VCaP (cell line): ENCODE measurements around the gene LRRC8A.

Experiments
- H3K27ac ChIP-seq: fragments of 450-650 bp; 2 replicates; pipeline ENCODE4 v1.5.1; 2017
- TF ChIP-seq, protein P1 (sequence below): fragments of 450-650 bp; conservative IDR thresholded peaks from 2 replicates; pipeline ENCODE4 v1.5.1; 2017; ENCODE audit warnings: mild to moderate bottlenecking, moderate library complexity

The LRRC8A gene

GRCh38 chr9:128920381-128921058, 38.6 kb downstream of the LRRC8A start, which contains the start of gene PHYHD1:
Gene PHYHD1, plus strand, starts transcription at chr9:128920982. Its CDS starts 1,342 bp downstream, at chr9:128922324.
- TF ChIP-seq, protein P1, sequence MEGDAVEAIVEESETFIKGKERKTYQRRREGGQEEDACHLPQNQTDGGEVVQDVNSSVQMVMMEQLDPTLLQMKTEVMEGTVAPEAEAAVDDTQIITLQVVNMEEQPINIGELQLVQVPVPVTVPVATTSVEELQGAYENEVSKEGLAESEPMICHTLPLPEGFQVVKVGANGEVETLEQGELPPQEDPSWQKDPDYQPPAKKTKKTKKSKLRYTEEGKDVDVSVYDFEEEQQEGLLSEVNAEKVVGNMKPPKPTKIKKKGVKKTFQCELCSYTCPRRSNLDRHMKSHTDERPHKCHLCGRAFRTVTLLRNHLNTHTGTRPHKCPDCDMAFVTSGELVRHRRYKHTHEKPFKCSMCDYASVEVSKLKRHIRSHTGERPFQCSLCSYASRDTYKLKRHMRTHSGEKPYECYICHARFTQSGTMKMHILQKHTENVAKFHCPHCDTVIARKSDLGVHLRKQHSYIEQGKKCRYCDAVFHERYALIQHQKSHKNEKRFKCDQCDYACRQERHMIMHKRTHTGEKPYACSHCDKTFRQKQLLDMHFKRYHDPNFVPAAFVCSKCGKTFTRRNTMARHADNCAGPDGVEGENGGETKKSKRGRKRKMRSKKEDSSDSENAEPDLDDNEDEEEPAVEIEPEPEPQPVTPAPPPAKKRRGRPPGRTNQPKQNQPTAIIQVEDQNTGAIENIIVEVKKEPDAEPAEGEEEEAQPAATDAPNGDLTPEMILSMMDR = no peak
- H3K27ac ChIP-seq = peak within 1 kb of the TSS; percentile 37

- TF ChIP-seq, protein P1 = no peak
- no peak overlapping the region for H3K27ac ChIP-seq
Measured at GRCh38 chr9:128921881-128922763, 40.2 kb downstream of the LRRC8A start.

DNA sequence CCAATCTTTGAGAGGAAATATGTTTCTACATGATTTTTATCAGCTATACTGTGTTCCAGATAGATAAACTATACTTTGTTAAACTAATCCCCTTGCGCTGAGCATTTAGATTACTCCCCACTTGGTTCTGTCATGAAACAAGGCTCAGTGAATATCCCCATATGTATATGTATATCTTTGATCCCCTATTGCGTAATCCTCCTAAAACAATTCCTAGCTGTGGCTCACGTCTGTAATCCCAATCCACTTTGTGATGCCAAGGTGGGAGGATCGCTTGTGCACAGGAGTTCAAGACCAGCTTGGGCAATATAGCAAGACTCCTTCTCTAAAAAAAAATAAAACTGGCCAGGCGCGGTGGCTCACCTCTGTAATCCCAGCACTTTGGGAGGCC, 41.6 kb downstream of the LRRC8A start:
- H3K27ac ChIP-seq = no peak overlapping the region
- TF ChIP-seq, protein P1 = no peak

GRCh38 chr9:128927731-128928411, 45.9 kb downstream of the LRRC8A start:
- peak overlapping the region; percentile 73 for H3K27ac ChIP-seq

DNA sequence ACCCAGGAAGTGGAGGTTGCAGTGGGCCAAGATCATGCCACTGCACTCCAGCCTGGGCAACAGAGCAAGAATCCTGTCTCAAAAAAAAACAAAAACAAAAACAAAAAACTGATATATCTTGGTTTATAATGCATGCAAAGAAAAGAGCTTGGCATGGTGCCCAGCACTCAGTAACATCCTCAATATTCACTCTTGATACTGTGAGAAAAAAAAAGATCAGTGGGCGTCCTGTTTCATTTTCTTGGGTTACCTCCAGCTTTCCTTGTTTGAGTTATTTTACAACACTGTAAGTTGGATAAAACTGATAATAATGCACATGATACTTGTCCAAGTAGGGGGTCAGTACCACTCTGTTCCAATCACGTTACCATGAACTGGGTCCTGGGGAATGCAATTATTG, 46.7 kb downstream of the LRRC8A start:
- peak overlapping the region; percentile 73 for H3K27ac ChIP-seq
- TF ChIP-seq, protein P1 = no peak

More at GRCh38 chr9:128927731-128928411, 45.9 kb downstream of the LRRC8A start:
- TF ChIP-seq, protein P1 = peak; percentile 96

DNA sequence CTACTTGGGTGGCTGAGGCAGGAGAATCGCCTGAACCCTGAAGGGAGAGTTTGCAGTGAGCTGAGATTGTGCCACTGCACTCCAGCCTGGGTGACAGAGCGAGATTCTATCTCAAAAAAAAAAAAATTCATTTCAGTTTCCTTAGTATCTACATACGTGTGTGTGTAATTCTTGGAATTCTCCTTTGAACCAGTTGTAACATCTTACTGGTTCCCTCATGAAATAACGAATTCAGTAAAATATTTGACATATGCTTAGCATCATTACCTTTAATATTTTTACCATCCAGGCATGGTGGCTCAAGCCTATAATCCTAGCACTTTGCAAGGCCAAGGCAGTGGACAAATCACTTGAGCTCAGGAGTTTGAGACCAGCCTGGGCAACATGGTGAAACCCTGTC, 47.6 kb downstream of the LRRC8A start:
- H3K27ac ChIP-seq = peak overlapping the region; percentile 73; the same call in 1 of the 2 replicates
- TF ChIP-seq, protein P1 = no peak

DNA sequence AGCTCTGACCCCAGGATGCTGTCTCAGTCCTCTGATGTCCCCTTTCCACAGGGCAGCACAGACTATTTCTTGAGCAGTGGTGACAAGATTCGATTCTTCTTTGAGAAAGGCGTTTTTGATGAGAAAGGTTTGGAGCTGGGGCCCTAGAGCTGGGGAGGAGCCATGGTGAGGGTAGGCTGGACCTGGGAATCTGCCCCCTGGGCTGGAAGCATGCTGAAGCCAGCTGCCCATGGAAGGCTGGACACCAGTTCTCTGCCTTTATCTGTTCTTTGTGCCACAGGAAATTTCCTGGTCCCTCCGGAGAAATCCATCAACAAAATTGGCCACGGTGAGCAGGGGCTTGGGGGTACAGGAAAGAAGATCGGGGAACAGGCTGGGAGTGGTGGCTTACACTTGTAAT, 51.8 kb downstream of the LRRC8A start:
- H3K27ac ChIP-seq = no peak overlapping the region
- TF ChIP-seq, protein P1 = no peak
